HepG2 (cell line): ENCODE data around the gene DCAF16. TPM values are rescaled to one million over a fixed set of nuclear protein-coding genes. Genes with fewer than 3 reads are reported as not detected.

Source experiments
- ATAC-seq: fragments of 200-7000 bp; cut with Tn5 transposase; 3 replicates; pipeline ENCODE4 v1.9.1; 2020; ENCODE audit warnings: mild to moderate bottlenecking, moderate library complexity
- BruUV-seq: library from RNA; stranded (reverse); fragments of 400-500 nt; replicated peaks from 2 replicates; lab custom pipeline; 2021; lab: Mats Ljungman, UMichigan
- CTCF ChIA-PET: fragments of 300-600 bp; formaldehyde crosslinking; extraction: SDS; loops from one replicate; lab custom pipeline; 2021; ENCODE audit warnings: low total read pairs, inconsistent platforms, low intra/inter-chr PET ratio; lab: Yijun Ruan, JAX
- POLR2A ChIA-PET: fragments of 350-600 bp; sonication (Branson Sonifier 250); formaldehyde crosslinking; loops from one replicate; lab custom pipeline; 2020; ENCODE audit warnings: antibody characterized with exemption, inconsistent platforms; lab: Yijun Ruan, JAX
- DNase-seq: peaks from one replicate; pipeline ENCODE4 v3.0.0-alpha.2; 2015; ENCODE audit warnings: low spot score
- FAIRE-seq: peaks from 3 replicates; lab custom pipeline; 2011; peaks lifted over from hg19 to GRCh38; lab: Jason Lieb, UNC
- H2AFZ ChIP-seq: one replicate; pipeline ENCODE4 v1.6.1; 2011; ENCODE audit warnings: low read length, inconsistent platforms
- H3K27ac ChIP-seq: fragments of 300-600 bp; 3 replicates; pipeline ENCODE4 v1.8.0; 2011; ENCODE audit warnings: mixed run types, mild to moderate bottlenecking, mixed read lengths, low read length, inconsistent platforms; ENCODE audit not compliant: insufficient read depth; ENCODE audit errors: extremely low read length
- H3K27me3 ChIP-seq, 2 experiments: fragments of 200-600 bp in 1 of 2; 2 replicates in 1 of 2; 3 replicates in 1 of 2; pipeline versions ENCODE4 v1.6.0 to v1.8.0; 2011; ENCODE audit warnings: low read length in 2 of 2, mild to moderate bottlenecking in 2 of 2, moderate library complexity in 2 of 2, inconsistent platforms in 1 of 2; ENCODE audit not compliant: insufficient read depth in 2 of 2, control insufficient read depth in 1 of 2
- H3K36me3 ChIP-seq, 2 experiments: fragments of 200-600 bp in 1 of 2; replicated peaks in 1 of 2; 2 replicates in 1 of 2; 3 replicates in 1 of 2; pipeline versions ENCODE4 v1.5.1 to v1.8.0; 2011; ENCODE audit warnings: low read length in 2 of 2, inconsistent platforms in 1 of 2; ENCODE audit not compliant: insufficient read depth in 2 of 2, control insufficient read depth in 1 of 2
- H3K4me1 ChIP-seq: 2 replicates; pipeline ENCODE4 v1.5.1; 2012; ENCODE audit warnings: low read length, inconsistent platforms; ENCODE audit not compliant: insufficient read depth
- H3K4me2 ChIP-seq: 2 replicates; pipeline ENCODE4 v1.6.0; 2011; ENCODE audit warnings: low read depth, low read length, inconsistent platforms
- H3K4me3 ChIP-seq, 3 experiments: fragments of 200-600 bp in 1 of 3; sonication (generic), shearing (Covaris generic) in 1 of 3; replicated peaks in 1 of 3; 2 replicates each; pipeline ENCODE4 v1.5.1; 2011 to 2016; ENCODE audit warnings: low read length in 3 of 3, inconsistent platforms in 2 of 3, low read depth in 2 of 3, mild to moderate bottlenecking in 2 of 3, control low read depth in 1 of 3, mixed read lengths in 1 of 3; ENCODE audit not compliant: insufficient read depth in 1 of 3
- H3K79me2 ChIP-seq: one replicate; pipeline ENCODE4 v1.6.1; 2011; ENCODE audit warnings: low read length, inconsistent platforms; ENCODE audit not compliant: insufficient read depth
- H3K9ac ChIP-seq: 2 replicates; pipeline ENCODE4 v1.6.0; 2011; ENCODE audit warnings: mild to moderate bottlenecking, low read depth, low read length, inconsistent platforms; ENCODE audit not compliant: insufficient read depth
- H3K9me3 ChIP-seq: 2 replicates; pipeline ENCODE4 v1.5.1; 2012; ENCODE audit warnings: mild to moderate bottlenecking, low read length
- H4K20me1 ChIP-seq: 2 replicates; pipeline ENCODE4 v1.6.0; 2011; ENCODE audit warnings: inconsistent platforms, mild to moderate bottlenecking, low read length, moderate library complexity; ENCODE audit not compliant: insufficient read depth
- ADNP ChIP-seq: sonication (generic); formaldehyde crosslinking; IDR thresholded peaks from 2 replicates; pipeline ENCODE4 v1.4.0; 2020; ENCODE audit warnings: missing genetic modification reagents
- ATF7-NPFF ChIP-seq: sonication (generic); formaldehyde crosslinking; IDR thresholded peaks from 2 replicates; pipeline ENCODE4 v1.8.1; 2023; ENCODE audit warnings: mild to moderate bottlenecking, low read depth, missing genetic modification reagents, moderate library complexity
- IKZF1 ChIP-seq: fragments of 450-650 bp; IDR thresholded peaks from 2 replicates; pipeline ENCODE4 v1.7.1; 2016
- POGK ChIP-seq: sonication (generic); formaldehyde crosslinking; conservative IDR thresholded peaks from 2 replicates; pipeline ENCODE4 v1.8.0; 2022; ENCODE audit warnings: mild to moderate bottlenecking, moderate library complexity, missing genetic modification reagents
- PRMT3 ChIP-seq: sonication (generic); formaldehyde crosslinking; IDR thresholded peaks from 2 replicates; pipeline ENCODE4 v1.8.1; 2022; ENCODE audit warnings: low read depth, mild to moderate bottlenecking, moderate library complexity, missing genetic modification reagents, borderline replicate concordance
- REXO4 ChIP-seq: sonication (generic); formaldehyde crosslinking; IDR thresholded peaks from 2 replicates; pipeline ENCODE4 v1.8.0; 2022; ENCODE audit warnings: missing genetic modification reagents, mild to moderate bottlenecking, borderline replicate concordance
- SAP130 ChIP-seq: IDR thresholded peaks from 2 replicates; pipeline ENCODE4 v1.6.1; 2016; ENCODE audit warnings: low read depth
- ZBTB25 ChIP-seq: IDR thresholded peaks from 2 replicates; pipeline ENCODE4 v1.6.1; 2018; ENCODE audit warnings: missing genetic modification reagents
- ZBTB40 ChIP-seq, 2 experiments: fragments of 450-650 bp in 1 of 2; sonication (generic) in 1 of 2; formaldehyde crosslinking in 1 of 2; IDR thresholded peaks; 2 replicates each; pipeline versions ENCODE4 v1.6.1 to v1.8.0; 2016 to 2022; ENCODE audit warnings: antibody characterized with exemption in 1 of 2, mild to moderate bottlenecking in 1 of 2, missing genetic modification reagents in 1 of 2
- ZNF260 ChIP-seq: sonication (generic); formaldehyde crosslinking; IDR thresholded peaks from 2 replicates; pipeline ENCODE4 v1.4.0; 2020; ENCODE audit warnings: missing genetic modification reagents, low read depth, mild to moderate bottlenecking, borderline replicate concordance
- ZNF335 ChIP-seq: sonication (generic); formaldehyde crosslinking; IDR thresholded peaks from 2 replicates; pipeline ENCODE4 v1.4.0; 2020; ENCODE audit warnings: missing genetic modification reagents
- ZNF552 ChIP-seq: sonication (generic); formaldehyde crosslinking; IDR thresholded peaks from 2 replicates; pipeline ENCODE4 v1.9.0; 2022; ENCODE audit warnings: missing genetic modification reagents, mild to moderate bottlenecking, borderline replicate concordance
- ZNF644 ChIP-seq: IDR thresholded peaks from 2 replicates; pipeline ENCODE4 v1.6.1; 2016; ENCODE audit warnings: low read depth
- ZNF768 ChIP-seq: sonication (generic); formaldehyde crosslinking; IDR thresholded peaks from 2 replicates; pipeline ENCODE4 v1.4.0; 2020; ENCODE audit warnings: missing genetic modification reagents
- WGBS: methylation state at CpG from one replicate; pipeline ENCODE4 v1.1.6; 2017; ENCODE audit warnings: low lambda C conversion rate; 5-methylcytosine and 5-hydroxymethylcytosine counted together
- in situ Hi-C: cut with HindIII; loops from 2 replicates; pipeline ENCODE4 v1.10.0; 2017; ENCODE audit warnings: low pct_unique_long_range_greater_than_20kb; ENCODE audit not compliant: extremely low pct_ligation_motif_present
- intact Hi-C: fragments of 100-400 bp; cut with micrococcal nuclease; formaldehyde crosslinking; loops from one replicate; pipeline ENCODE4 v1.10.0; 2022; ENCODE audit not compliant: unreplicated experiment
- polyA plus RNA-seq, 8 experiments: library from polyadenylated mRNA; depleted of rRNA in 3 of 8; stranded (reverse) in 7 of 8; unstranded in 1 of 8; fragments of >200 nt; fragmentation: Illumina TruSeq in 4 of 8; extraction: Trizol in 4 of 8; gene quantifications; 2 replicates each; pipeline versions ENCODE4 v1.2.1 to v1.2.3, GENCODE V29; 2011 to 2016; ENCODE audit warnings: low read depth in 4 of 8, missing spikeins in 1 of 8, mixed read lengths in 1 of 8; ENCODE audit not compliant: insufficient read depth in 1 of 8
- total RNA-seq, 5 experiments: library from RNA; depleted of rRNA; stranded (reverse); fragments of >200 nt; fragmentation: Illumina TruSeq; extraction: Trizol; gene quantifications; 2 replicates each; pipeline ENCODE4 v1.2.3, GENCODE V29; 2016; ENCODE audit warnings: low read depth in 1 of 5

The DCAF16 gene
- total and polyA plus RNA-seq, 2 of the 13 experiments (the other 11 are each of a cell fraction or from before 2014, with no cell fraction given): 37.5 to 41.9 TPM

- Histone ChIP-seq H3K9me3 (no peaks in the 10 kb centered on the region), H4K20me1 (no peaks in the 10 kb centered on the region), H3K4me1 (no peaks in the 10 kb centered on the region), H3K4me3 (no peak overlapping the region), H3K36me3 (no peaks in the 10 kb centered on the region), H3K4me2 (no peak overlapping the region), H3K27me3 (peaks cover 0 to 5% of the 10 kb centered on the region in 2 experiments; a peak in 1 of 5 replicates), H3K27ac (no peak overlapping the region), H2AFZ (no peak overlapping the region), H3K79me2 (no peaks in the 10 kb centered on the region), H3K9ac (no peak overlapping the region)
- FAIRE-seq (no peak), ATAC-seq (no peak), DNase-seq (no peak)
- intact Hi-C loops: loop anchor here (10.0 kb wide), 1 partner anchor 607 kb away; no protein-coding TSS in a partner anchor
- WGBS: 36% methylated on average over 1 of the region's 1 CpG
- BruUV-seq: no TSS peak
- in situ Hi-C loops: no loop called here
- ChIA-PET POLR2A (no interaction called here), CTCF (no interaction called here)
- TF ChIP-seq ZNF335 (CRISPR knock-in tag) (no peak), REXO4 (CRISPR knock-in tag) (no peak), ZNF260 (no peak), POGK (CRISPR knock-in tag) (no peak), ADNP (no peak), ZNF644 (CRISPR knock-in tag) (no peak), SAP130 (CRISPR knock-in tag) (no peak), ZNF552 (CRISPR knock-in tag) (no peak), ATF7-NPFF (CRISPR knock-in tag) (no peak), PRMT3 (CRISPR knock-in tag) (no peak), IKZF1 (no peak), ZNF768 (no peak), ZBTB25 (CRISPR knock-in tag) (no peak), ZBTB40 (IDR thresholded peaks at IDR 0.05) (no peak), ZBTB40 (CRISPR knock-in tag; IDR thresholded peaks at IDR 0.05) (no peak)
Observed at GRCh38 chr4:17757621-17758020, 52.9 kb downstream of the DCAF16 start.
